Bronchial epithelial cell (primary cell): ENCODE data around the gene ASIC2. TPM values are rescaled to one million over a fixed set of nuclear protein-coding genes. Genes with fewer than 3 reads are reported as not detected.

Experiments
- DNase-seq: peaks from one replicate; pipeline ENCODE4 v3.0.0-alpha.2; 2010; ENCODE audit warnings: low read depth
- FAIRE-seq: peaks from 2 replicates; lab custom pipeline; 2011; peaks lifted over from hg19 to GRCh38; lab: Jason Lieb, UNC
- H3K27me3 ChIP-seq: 2 replicates; pipeline ENCODE4 v1.5.1; 2011; ENCODE audit warnings: low read length; ENCODE audit not compliant: control insufficient read depth, insufficient read depth
- H3K36me3 ChIP-seq: 2 replicates; pipeline ENCODE4 v1.5.1; 2011; ENCODE audit warnings: low read length; ENCODE audit not compliant: control insufficient read depth, insufficient read depth
- H3K4me3 ChIP-seq: 2 replicates; pipeline ENCODE4 v1.5.1; 2011; ENCODE audit warnings: mild to moderate bottlenecking, low read depth, low read length, control low read depth
- total RNA-seq: library from RNA; depleted of rRNA; stranded (reverse); fragments of >200 nt; gene quantifications from 2 replicates; pipeline ENCODE4 v1.2.1, GENCODE V29; 2014
- TF ChIP-seq, protein P1 (sequence below): IDR thresholded peaks from 2 replicates; pipeline ENCODE4 v1.5.1; 2011; ENCODE audit warnings: mild to moderate bottlenecking, moderate library complexity, low read length, control low read depth, inconsistent platforms; ENCODE audit not compliant: insufficient read depth, severe bottlenecking

Gene ASIC2
- total RNA-seq, 1 donor from 2014 or later: not detected

DNA sequence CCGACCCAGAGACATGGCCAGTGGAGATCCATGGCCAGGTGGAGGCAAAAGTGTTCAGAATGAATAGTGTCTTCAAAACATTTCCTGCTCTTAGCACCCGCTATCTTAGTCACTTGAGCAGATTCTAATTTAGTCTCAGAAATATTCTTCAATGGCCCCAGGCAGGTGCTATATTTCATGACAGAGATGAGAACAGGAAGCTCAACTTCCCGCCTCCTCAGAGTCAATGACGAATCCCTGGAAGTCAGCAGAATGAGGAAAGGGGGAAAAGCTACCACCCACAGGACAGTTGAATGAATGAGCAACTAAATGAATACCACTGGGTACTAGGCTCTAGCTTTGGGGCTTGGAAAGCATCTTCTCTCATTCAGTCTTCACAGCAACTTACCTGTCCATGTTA is 147.2 kb downstream of the ASIC2 start:
- TF ChIP-seq, protein P1, sequence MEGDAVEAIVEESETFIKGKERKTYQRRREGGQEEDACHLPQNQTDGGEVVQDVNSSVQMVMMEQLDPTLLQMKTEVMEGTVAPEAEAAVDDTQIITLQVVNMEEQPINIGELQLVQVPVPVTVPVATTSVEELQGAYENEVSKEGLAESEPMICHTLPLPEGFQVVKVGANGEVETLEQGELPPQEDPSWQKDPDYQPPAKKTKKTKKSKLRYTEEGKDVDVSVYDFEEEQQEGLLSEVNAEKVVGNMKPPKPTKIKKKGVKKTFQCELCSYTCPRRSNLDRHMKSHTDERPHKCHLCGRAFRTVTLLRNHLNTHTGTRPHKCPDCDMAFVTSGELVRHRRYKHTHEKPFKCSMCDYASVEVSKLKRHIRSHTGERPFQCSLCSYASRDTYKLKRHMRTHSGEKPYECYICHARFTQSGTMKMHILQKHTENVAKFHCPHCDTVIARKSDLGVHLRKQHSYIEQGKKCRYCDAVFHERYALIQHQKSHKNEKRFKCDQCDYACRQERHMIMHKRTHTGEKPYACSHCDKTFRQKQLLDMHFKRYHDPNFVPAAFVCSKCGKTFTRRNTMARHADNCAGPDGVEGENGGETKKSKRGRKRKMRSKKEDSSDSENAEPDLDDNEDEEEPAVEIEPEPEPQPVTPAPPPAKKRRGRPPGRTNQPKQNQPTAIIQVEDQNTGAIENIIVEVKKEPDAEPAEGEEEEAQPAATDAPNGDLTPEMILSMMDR: no peak
- Histone ChIP-seq H3K27me3 (no peaks in the 10 kb centered on the region), H3K4me3 (no peak overlapping the region), H3K36me3 (no peaks in the 10 kb centered on the region)
- DNase-seq: no peak
- FAIRE-seq: no peak

- Histone ChIP-seq H3K4me3 (no peak overlapping the region), H3K27me3 (no peaks in the 10 kb centered on the region), H3K36me3 (no peaks in the 10 kb centered on the region)
- FAIRE-seq (no peak), DNase-seq (no peak)
- TF ChIP-seq, protein P1: no peak
Measured at GRCh38 chr17:33144837-33145236, 148.3 kb downstream of the ASIC2 start.

GRCh38 chr17:33142705-33143299 is 150.3 kb downstream of the ASIC2 start:
- TF ChIP-seq, protein P1: no peak
- Histone ChIP-seq H3K27me3 (no peaks in the 10 kb centered on the region), H3K36me3 (no peaks in the 10 kb centered on the region), H3K4me3 (no peak overlapping the region)
- FAIRE-seq (no peak), DNase-seq (peak; percentile 33)

GRCh38 chr17:33140413-33141099 is 152.5 kb downstream of the ASIC2 start:
- no peaks in the 10 kb centered on the region for H3K27me3 ChIP-seq
- FAIRE-seq (no peak), DNase-seq (no peak)
- H3K36me3 ChIP-seq: no peaks in the 10 kb centered on the region
- TF ChIP-seq, protein P1: no peak
- H3K4me3 ChIP-seq: no peak overlapping the region

DNA sequence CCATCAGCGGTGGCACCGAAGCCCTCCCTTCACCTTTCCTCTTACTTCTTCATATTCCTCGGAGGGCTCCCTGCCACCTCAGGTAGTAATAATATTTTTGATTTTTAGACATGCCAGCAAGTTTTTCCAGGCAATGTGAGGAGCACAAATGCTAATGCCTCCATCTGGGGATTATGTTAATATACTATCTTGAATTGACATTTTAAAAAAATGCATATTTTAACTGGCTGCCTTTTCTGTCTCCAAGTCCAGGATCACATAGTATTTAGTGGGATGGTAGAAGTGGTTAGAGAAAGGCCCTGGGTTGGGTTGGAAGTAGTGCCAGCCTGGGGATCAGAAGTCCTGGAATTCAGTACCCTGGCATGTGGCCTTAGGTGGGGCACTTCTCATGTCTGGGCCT is 154.5 kb downstream of the ASIC2 start:
- DNase-seq: no peak
- Histone ChIP-seq H3K36me3 (no peaks in the 10 kb centered on the region), H3K27me3 (no peaks in the 10 kb centered on the region), H3K4me3 (no peak overlapping the region)
- TF ChIP-seq, protein P1: no peak
- no peak for FAIRE-seq
